SHP77 (cell line): ENCODE measurements around the gene EIF3F.
"Not testable (repeated sequence)": the region's sequence is repeated elsewhere in the genome, so short reads cannot be mapped to it uniquely, and the experiment has no call there.

Experiments
- DNase-seq, 2 experiments: peaks; one replicate each; lab custom pipeline; 2025; lab: John Stamatoyannopoulos, UW

EIF3F gene

GRCh38 chr11:7987560-7987883, 385 bp downstream of the EIF3F start:
- DNase-seq, result not testable (repeated sequence)

GRCh38 chr11:7994581-7995278, 7.6 kb downstream of the EIF3F start:
- DNase-seq, result no peak

- no peak for DNase-seq
Observed at GRCh38 chr11:7999795-8000194, 12.7 kb downstream of the EIF3F start.

GRCh38 chr11:8000390-8000789, 13.3 kb downstream of the EIF3F start:
- DNase-seq, result no peak

- DNase-seq, result no peak
Observed at GRCh38 chr11:8002676-8003075, 15.5 kb downstream of the EIF3F start.

- DNase-seq, result no peak
Observed at GRCh38 chr11:8003187-8003586, 16.1 kb downstream of the EIF3F start.

GRCh38 chr11:8004008-8004407, 16.9 kb downstream of the EIF3F start:
- DNase-seq, result no peak

- no peak for DNase-seq
Observed at GRCh38 chr11:8005556-8005955, 18.4 kb downstream of the EIF3F start.

- peak; percentile 4 to 6 for DNase-seq
Observed at GRCh38 chr11:8006349-8006977, 19.3 kb downstream of the EIF3F start.

GRCh38 chr11:8008212-8008611, 21.1 kb downstream of the EIF3F start:
- no peak for DNase-seq

- no peak for DNase-seq
Observed at GRCh38 chr11:8009856-8010255, 22.7 kb downstream of the EIF3F start.

- no peak for DNase-seq
Observed at GRCh38 chr11:8011371-8011770, 24.2 kb downstream of the EIF3F start.

- no peak for DNase-seq
Observed at GRCh38 chr11:8011981-8012444, 24.9 kb downstream of the EIF3F start.

GRCh38 chr11:8013833-8014232, 26.7 kb downstream of the EIF3F start:
- no peak for DNase-seq

GRCh38 chr11:8015753-8016239, 28.7 kb downstream of the EIF3F start:
- no peak for DNase-seq

- no peak for DNase-seq
Observed at GRCh38 chr11:8016440-8016839, 29.3 kb downstream of the EIF3F start.

- no peak for DNase-seq
Observed at GRCh38 chr11:8017071-8017470, 29.9 kb downstream of the EIF3F start.

GRCh38 chr11:8017894-8018483, 30.9 kb downstream of the EIF3F start:
- no peak for DNase-seq

- DNase-seq, result no peak
Observed at GRCh38 chr11:8018484-8019313, 31.6 kb downstream of the EIF3F start.

GRCh38 chr11:8019314-8020243, 32.4 kb downstream of the EIF3F start:
- no peak for DNase-seq

GRCh38 chr11:8020244-8020597, 33.1 kb downstream of the EIF3F start:
- DNase-seq, result no peak
